GM21723 (cell line): ENCODE measurements around the gene PRR33.
"Not testable (repeated sequence)": the region's sequence is repeated elsewhere in the genome, so short reads cannot be mapped to it uniquely, and the experiment has no call there.

Experiments used
- ATAC-seq: cut with Tn5 transposase; IDR thresholded peaks from one replicate; pipeline ENCODE4 v1.9.1; 2021; ENCODE audit warnings: mild to moderate bottlenecking, moderate library complexity; ENCODE audit not compliant: unreplicated experiment

PRR33 gene

DNA sequence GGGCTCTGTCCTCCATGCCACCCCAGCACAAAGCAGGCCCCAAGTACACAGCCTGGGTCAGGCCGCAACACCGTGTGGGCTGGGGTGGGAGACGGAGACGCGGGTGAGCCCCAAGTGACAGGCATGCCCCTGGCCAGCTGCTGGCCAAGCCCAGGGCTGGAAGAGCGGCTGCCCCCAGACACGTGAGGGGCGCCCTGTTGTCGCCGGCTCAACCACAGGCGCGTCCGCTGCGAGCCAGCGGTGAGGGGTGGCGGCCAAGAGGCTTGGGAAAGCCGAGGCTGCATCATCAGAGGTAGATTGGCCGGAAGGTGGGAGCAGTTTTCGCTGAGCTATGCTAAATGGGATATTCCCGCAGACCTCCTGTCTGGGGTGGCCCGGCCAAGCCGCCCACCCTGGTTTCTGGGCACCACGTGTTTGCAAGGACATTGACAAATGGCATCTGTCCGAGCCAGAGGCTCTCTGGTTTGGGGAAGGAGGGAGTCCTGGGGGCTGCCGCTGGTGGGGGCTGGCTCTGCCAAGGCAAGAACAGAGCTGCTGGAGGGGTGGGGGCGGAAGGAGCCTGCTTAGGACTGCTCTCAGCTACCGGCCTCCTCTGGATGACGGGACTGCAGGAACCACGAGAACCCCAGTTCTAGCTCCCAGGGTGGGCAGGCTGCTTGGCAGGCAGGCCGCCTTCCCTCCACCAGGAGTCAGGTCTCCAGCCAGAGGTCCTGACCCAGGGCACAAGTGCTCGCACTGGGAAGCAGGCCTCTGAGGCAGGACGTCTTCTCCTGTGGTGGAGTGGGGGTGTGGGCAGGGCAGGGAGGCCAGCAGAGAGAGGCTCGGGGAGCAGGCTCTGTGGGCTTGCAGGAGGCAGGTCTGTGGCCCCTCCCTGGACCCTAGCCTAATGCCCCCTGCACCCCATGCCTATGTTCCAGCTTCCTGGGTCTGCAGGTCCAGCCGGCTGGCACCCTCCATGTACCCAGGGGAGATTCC is 552 bp downstream of the PRR33 start:
- ATAC-seq = no peak

DNA sequence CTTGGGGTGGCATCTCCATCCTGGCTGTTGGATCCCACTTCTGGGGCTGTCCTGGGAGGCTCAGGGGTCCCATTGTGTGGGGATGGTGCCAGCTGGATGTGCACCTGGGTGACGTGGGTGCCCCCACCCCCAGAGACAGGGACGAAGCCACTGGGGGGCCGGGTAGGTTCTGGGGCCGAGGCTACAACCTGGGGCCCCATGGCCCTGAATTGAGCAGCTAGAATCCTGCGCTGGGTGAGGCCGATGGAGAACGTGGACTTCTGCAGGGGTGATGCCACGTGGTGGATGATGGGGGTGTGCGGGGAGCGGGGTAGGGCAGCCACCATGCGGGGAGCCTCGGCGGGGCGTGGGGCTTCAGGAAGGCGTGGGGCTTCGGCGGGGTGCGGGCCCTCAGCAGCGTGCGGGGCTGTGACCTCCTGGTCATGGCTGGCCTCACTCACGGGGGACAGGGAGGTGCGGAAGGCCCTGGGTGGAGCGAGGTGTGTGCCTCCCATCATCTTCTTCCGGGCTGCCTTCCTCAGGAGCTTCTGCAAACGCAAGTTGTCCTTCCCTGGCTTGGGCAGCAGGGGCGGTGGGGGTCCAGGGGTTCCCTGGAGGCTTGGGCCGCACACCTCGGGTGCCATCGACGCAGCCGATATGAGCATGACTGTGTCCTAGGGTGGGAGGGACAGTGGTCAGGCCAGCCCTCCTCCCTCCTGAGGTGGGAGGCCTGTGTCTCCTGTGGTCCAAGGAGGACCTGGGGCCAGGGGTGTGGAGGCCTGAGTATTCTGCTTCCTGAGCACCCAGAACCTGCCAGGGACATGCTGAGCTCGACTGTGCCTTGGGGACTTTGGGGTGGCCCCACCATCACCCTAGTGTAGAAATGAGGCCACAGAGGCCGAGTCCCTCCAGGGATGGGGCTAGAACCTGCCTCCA is 1.5 kb downstream of the PRR33 start:
- ATAC-seq = no peak

DNA sequence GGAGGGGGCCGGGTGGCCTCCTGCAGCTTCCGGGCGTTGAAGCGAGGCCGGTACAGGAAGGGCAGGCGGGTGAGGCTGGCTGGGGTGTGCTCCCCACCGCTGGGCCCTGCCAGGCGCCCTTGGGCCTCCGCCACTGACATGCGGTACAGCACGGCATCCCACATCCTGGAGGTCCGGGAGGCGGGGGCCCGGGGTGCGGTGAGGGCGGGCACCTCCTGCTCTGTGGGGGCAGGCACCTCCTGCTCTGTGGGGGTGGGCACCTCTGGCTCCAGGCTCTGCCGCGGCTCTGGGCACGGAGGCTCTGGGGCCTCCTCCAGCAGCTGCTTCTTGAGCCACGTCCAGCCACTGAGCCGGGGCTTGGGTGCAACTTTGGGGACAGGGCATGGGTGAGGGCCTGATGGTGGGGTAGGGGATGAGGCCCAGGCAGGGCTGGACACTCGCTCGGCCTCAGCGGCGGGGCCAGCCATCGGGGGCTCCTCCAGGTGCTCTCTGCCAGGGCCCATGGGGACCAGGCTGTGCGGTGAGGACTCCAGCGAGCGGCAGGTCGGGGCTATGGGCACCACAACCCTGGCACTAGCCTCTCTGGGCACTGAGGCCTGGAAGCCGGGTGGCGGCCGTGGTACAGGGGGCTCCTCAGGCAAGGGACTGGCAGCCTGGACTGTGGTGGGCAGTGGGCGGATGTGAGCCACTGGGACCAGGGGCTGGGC is 2.3 kb downstream of the PRR33 start:
- ATAC-seq = no peak

DNA sequence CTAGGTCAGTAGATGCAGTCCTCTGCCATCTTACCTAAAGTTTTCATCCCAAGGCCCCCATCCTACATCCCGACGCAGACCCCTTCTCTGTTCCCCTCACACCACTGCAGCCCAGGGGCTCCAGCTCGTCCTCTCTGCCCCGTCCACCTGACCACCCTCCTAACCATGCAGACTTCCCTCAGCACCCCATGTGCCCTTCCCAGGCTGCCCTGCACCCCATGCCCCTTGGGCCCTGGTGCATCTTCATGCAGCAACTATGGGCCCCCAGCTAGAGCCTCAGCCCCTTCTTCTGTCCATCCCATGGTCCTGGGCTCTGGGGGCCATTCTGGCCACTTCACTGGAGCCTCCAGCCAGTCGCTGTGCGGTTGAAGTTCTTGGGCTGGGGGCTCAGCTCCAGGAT is 2.9 kb downstream of the PRR33 start:
- ATAC-seq = no peak

DNA sequence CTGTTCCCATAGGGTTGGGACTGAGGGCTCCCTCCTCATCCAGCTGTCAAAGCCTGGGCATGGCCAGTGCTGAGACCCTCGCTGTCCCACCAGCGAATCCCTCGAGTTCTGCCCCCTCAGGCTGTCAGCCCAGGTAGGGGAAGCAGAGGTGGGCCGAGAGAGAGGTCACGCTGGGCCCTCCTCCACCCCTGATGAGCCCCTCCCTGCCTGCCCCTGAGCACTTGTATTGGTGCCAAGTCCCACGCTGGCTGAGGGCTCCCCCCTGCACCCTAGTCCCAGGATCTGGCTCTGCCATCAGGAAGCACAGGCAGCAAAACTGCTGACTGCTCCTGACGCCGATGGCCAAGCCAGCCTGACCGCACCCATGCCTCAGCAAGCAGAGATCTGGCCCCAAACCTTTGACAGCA is 3.3 kb downstream of the PRR33 start:
- ATAC-seq = no peak

DNA sequence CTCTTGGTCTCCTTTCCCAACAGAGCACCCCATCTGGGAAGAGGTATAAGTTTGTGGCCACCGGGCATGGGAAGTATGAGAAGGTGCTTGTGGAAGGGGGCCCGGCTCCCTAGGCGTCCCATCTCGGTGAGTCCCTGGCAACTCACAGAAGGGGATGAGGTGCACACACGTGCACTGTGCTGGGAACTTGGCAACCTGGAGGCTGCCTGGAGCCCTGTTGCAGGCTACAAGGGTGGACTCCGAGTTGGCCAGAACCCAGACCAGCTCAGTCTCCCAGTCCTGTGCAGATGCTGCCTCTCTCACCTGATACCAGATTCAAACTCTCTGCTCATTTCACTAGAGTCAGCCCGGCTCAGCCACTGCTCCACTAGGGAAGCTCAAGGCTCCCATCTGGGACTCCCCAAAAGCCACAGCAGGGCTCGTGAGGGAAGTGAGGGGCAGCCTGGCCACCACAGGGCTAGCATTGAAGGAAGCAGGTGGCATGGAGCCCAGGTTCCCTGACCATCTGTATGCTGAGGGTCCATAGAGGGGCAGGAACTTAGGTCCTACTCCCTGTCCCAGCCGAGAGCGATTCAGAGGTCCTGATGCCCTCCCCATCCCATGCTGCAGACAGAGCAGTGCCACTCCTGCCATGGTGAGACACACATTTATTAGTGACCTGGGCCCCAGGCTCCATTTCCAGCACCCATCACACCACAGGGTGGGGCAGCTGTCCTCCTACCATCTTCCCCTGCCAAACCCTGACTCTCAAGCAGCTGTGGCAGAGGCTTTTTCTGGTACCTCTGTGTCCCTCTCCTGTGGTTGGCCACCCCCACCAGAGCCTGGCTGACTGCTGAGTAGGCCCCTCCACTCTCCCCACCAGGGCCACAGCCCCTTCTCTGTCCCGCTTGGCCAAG is 4.0 kb downstream of the PRR33 start:
- ATAC-seq = no peak

DNA sequence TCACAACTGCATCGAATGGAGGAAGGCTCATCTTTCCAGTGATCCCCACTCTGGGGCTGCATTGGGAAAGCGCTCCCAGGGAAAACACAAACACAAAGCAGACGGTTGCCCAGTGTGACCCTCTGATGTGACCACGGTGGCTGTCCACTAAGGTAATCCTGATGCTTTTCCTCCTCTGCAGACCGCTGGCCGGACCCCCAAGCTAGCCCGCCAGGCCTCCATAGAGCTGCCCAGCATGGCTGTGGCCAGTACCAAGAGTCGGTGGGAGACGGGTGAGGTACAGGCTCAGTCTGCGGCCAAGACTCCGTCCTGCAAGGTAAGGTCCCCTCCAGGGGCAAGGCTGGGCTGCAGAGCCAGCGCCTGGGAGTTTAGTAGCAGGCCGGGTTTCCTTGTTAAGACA is 5.1 kb downstream of the PRR33 start:
- ATAC-seq = not testable (repeated sequence)

DNA sequence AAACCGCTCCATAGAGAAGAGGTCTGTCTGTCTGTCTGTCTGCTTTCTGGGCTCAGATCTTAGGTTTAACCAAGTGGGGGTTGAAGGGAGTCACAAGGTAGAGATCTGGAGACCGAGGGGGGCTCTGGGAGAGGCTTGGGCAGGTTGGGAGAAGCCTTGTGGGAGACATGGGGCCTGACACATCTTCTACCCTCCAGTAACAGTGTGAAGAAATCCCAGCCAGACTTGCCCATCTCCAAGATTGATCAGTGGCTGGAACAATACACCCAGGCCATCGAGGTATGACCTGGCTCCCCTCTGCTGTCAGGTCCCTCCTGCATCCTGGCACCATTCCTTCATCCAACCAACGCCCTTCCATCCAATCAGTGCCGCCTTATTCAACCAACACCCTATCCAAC is 7.4 kb downstream of the PRR33 start:
- ATAC-seq = no peak

DNA sequence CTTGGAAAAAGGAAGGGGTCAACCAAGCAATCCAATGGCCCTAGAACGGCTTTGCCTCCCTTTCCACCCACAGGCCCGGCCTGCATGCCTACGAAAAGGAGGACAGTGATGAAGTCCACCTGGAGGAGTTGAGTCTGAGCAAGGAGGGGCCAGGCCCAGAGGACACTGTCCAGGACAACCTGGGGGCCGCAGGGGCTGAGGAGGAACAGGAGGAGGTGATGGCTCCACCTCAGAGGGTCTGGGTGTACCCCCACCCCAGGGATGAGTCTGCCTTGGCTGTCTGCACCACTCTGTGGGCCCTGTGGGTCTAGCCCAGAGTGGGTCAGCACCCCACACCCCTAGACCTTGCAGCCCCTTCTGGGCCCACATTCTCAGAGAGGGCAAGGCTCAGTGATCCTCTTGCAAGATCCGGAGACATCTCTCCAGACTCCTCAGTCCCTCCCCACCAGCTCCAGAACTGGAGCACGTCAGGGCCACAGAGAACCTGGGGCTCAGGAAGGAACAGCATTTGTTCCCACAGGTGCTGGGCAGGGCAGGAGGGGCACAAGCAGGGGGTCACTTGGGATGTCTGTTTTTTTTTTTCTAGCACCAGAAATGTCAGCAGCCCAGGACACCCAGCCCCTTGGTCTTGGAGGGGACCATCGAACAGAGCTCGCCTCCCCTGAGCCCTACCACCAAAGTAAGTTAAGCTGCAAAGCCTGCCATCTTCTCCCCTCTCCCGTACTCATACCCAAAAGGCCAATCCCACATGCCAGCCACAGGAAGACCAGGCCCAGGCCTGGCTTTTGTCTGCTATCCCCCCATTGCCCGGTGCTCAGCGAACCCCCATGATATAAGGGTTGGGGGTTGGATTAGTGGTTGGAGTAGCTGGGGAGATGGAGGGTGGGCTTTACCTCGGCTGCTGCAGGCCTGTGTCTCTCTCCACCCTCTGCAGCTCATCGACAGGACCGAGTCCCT is 8.1 kb downstream of the PRR33 start:
- no peak for ATAC-seq

DNA sequence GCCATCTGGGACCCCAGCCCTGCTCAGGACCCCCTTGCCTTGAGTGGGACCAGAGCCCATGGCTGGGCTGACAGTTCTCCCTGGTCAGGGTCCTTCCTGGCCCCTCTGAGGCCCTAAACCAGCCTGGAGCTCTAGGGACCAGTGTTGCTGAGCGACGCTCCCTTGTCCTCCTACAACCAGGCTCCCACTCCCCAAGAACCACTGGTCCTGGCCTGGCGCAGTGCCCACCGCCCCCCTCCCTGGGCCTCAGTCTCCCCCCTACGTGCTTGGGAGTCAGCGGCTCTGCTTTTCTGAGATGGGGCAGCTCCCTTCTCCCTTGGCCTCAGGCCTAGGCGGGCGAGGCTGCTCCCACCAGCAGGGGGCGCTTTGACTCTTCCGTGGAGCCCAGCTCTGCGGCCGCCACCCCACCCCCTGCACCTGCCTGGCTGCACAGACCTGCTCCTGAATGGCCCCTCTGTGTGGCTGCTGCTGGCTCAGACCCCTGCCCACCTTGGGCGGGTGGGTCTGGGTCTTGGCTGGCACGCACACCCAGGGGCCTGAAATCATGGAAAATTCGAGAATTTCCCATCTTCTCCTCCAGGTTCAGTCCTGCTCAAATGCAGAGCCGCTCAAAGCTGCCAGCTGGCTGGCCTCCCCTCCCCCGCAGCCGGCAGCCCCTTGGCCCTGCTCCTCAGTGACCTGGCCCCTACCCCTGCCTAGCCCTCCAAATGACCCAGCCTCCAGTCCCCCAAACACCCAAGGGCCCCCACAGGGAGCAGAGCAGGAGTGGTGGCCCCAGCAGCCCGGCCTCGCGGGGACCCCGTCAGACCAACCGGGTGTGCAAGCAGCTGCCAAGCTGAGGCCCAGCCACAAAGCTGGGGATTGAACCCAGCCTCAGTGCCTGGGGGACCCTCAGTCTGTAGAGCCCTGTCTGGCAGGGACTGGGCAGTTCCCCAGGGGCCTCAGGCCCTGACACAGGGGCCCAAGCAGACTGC is 9.1 kb downstream of the PRR33 start:
- ATAC-seq = peak; percentile 72

DNA sequence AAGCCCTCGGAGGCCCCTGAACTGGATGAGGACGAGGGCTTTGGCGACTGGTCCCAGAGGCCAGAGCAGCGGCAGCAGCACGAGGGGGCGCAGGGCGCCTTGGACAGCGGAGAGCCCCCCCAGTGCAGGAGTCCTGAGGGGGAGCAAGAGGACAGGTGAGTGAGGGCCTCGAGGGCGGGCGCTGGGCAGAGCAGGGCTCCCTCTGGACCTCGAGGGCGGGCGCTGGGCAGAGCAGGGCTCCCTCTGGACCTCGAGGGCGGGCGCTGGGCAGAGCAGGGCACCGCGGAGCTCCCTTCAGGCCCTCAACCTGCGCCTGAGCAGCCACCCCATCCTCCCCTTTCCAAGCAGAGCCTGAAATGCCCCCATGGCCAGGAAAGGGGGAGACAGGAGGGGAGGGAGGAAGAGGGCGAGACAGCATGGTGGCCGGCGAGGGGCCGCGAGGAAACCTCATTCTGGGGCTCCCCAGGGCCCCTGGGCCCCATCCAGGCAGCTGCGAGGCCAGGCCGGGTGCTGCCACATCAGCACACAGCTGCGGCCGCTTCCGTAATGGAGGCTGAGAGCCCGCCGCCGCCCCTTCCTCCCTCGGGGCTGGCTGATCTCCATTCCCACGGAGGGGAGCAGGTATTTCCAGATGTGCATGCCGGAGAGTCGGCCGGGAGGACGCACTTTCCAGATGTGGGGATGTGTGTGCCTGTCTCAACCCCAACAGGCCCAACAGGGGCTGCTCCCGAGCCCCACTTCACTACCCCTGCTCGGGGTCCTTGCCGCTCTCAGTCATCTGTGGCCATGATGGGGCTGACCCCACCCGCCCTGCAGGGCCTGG is 10.0 kb downstream of the PRR33 start:
- peak; percentile 14 for ATAC-seq

DNA sequence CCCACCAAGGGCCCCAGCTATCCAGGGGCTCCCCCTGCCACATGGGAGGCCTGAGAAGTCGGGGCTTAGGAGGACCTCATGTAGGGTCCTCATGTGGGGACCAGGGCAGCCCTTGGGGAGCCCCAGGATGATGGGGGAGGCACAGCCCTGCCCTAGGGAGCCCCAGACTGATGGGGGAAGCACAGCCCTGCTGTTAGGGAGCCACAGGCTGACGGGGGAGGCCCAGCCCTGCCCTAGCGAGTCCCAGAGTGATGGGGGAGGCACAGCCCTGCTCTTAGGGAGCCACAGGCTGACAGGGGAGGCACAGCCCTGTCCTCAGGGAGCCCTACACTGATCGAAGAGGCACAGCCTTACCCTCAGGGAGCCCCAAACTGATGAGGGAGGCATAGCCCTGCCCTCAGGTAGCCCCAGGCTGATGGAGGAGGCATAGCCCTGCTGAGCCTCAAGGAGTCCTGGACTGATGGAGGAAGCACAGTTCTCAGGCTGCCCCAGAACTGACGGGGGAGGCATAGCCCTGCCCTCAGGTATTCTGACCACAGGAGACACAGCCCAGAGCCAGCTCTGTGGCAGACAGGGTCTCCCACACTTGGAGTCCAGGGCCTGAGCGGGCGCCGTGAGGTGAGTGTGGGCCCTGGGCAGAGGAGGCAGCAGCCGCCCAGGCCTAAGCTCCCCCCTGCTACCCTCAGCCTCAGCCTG is 10.8 kb downstream of the PRR33 start:
- ATAC-seq = no peak

DNA sequence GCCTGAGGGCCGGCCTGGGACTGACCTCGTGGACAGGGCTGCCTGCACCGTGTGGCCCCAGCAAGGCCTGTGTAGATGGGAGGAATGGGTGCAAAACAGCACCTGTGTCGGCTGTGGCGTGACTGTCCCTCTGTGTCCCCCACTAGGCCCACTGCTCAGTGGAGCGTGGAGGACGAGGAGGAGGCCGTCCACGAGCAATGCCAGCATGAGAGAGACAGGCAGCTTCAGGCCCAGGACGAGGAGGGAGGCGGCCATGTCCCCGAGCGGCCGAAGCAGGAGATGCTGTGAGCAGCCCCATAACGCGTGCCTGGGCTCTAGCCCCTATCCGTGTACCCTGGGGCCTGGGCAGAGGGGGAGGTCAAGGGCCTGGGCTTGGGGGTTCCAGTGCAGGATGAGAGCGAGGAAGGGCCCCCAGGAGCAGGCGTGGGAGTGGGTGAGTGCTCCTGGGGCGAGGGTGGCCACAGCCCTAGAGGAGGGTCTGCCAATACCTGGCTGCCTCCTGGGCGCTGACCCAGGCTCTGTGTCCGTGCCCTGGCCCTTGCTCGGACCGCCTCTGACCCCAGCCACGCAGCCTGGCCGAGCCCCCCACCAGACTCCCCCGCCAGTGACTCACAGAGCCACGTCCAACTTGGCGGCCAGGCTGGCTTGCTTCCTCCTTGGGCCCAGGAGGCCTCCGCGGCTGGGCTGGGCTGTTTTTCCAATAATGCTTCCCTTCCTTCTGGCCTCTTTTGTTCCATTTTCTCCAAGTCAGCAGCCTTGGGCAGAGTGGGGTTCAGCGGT is 11.6 kb downstream of the PRR33 start:
- ATAC-seq = no peak

DNA sequence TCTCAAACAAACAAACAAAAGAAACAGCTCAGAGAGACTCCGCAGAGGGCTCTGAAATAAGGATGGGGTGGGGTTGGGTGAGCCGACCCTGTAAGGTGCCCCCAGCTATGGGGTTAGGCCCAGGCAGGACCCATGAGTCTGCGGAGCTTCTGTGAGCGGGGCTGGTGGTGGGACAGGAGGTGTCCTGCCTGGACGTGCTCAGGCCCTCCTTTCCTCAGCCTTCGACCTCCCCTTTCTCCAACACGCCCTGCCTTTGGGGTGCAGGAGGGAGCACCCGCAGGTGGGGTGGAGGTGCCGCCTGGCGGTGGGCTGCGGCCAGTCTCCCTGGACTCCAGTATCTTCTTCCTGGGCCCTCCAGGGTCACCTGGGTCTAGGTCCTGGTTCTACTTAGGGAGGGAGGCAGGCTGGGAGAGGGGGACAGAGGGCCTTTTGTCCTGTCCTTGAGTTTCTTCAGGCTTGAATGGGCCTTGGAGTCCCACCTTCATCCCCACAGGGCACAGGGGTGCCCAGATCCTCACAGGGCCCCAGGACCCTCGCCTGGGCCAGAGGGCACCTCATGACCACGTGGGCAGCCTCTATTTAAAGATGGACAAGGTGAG is 12.3 kb downstream of the PRR33 start:
- no peak for ATAC-seq
